ENCODE data around the gene MPZL3.
A peak's percentile ranks its signal among the peaks of the same experiment; 100 is the strongest.

Gene MPZL3

GRCh38 chr11:118236170-118236569 lies 16.0 kb downstream of the MPZL3 start:
- FAIRE-seq, result no peak
- no peak for TF ChIP-seq POLR2AphosphoS5 (IDR thresholded peaks at IDR 0.05; ENCODE audit: low read depth, low read length)
- no peak for TF ChIP-seq SPI1 (IDR thresholded peaks at IDR 0.05; ENCODE audit: low read depth, low read length)
- TF ChIP-seq POU2F2 (IDR thresholded peaks at IDR 0.05; ENCODE audit: low read depth, low read length), result no peak
- no peak for TF ChIP-seq PAX5 (IDR thresholded peaks at IDR 0.05; ENCODE audit: insufficient read depth, low read length, severe bottlenecking)
- no peak for TF ChIP-seq TAF1 (IDR thresholded peaks at IDR 0.05; ENCODE audit: low read depth, low read length)
- TF ChIP-seq POLR2A (IDR thresholded peaks at IDR 0.05; ENCODE audit: low read depth, low read length), result no peak
- no peak for DNase-seq (ENCODE audit: insufficient read length, low spot score)

- DNase-seq (ENCODE audit: insufficient read length, low spot score) (no peak), FAIRE-seq (no peak)
- TF ChIP-seq SPI1 (IDR thresholded peaks at IDR 0.05; ENCODE audit: low read depth, low read length), result no peak
- no peak for TF ChIP-seq PAX5 (IDR thresholded peaks at IDR 0.05; ENCODE audit: insufficient read depth, low read length, severe bottlenecking)
- no peak for TF ChIP-seq POLR2AphosphoS5 (IDR thresholded peaks at IDR 0.05; ENCODE audit: low read depth, low read length)
- TF ChIP-seq TAF1 (IDR thresholded peaks at IDR 0.05; ENCODE audit: low read depth, low read length), result no peak
- TF ChIP-seq POLR2A (IDR thresholded peaks at IDR 0.05; ENCODE audit: low read depth, low read length), result no peak
- TF ChIP-seq POU2F2 (IDR thresholded peaks at IDR 0.05; ENCODE audit: low read depth, low read length), result no peak
Measured at GRCh38 chr11:118234833-118235232, 17.3 kb downstream of the MPZL3 start.

GRCh38 chr11:118233850-118234249 lies 18.3 kb downstream of the MPZL3 start:
- DNase-seq (ENCODE audit: insufficient read length, low spot score) (no peak), FAIRE-seq (no peak)
- no peak for TF ChIP-seq POU2F2 (IDR thresholded peaks at IDR 0.05; ENCODE audit: low read depth, low read length)
- no peak for TF ChIP-seq SPI1 (IDR thresholded peaks at IDR 0.05; ENCODE audit: low read depth, low read length)
- TF ChIP-seq PAX5 (IDR thresholded peaks at IDR 0.05; ENCODE audit: insufficient read depth, low read length, severe bottlenecking), result no peak
- no peak for TF ChIP-seq POLR2AphosphoS5 (IDR thresholded peaks at IDR 0.05; ENCODE audit: low read depth, low read length)
- no peak for TF ChIP-seq POLR2A (IDR thresholded peaks at IDR 0.05; ENCODE audit: low read depth, low read length)
- TF ChIP-seq TAF1 (IDR thresholded peaks at IDR 0.05; ENCODE audit: low read depth, low read length), result no peak

GRCh38 chr11:118233377-118233776 lies 18.8 kb downstream of the MPZL3 start:
- FAIRE-seq (no peak), DNase-seq (ENCODE audit: insufficient read length, low spot score) (no peak)
- no peak for TF ChIP-seq SPI1 (IDR thresholded peaks at IDR 0.05; ENCODE audit: low read depth, low read length)
- no peak for TF ChIP-seq PAX5 (IDR thresholded peaks at IDR 0.05; ENCODE audit: insufficient read depth, low read length, severe bottlenecking)
- no peak for TF ChIP-seq POU2F2 (IDR thresholded peaks at IDR 0.05; ENCODE audit: low read depth, low read length)
- no peak for TF ChIP-seq TAF1 (IDR thresholded peaks at IDR 0.05; ENCODE audit: low read depth, low read length)
- no peak for TF ChIP-seq POLR2A (IDR thresholded peaks at IDR 0.05; ENCODE audit: low read depth, low read length)

- TF ChIP-seq POLR2A (IDR thresholded peaks at IDR 0.05; ENCODE audit: low read depth, low read length), result no peak
- no peak for TF ChIP-seq POU2F2 (IDR thresholded peaks at IDR 0.05; ENCODE audit: low read depth, low read length)
- TF ChIP-seq SPI1 (IDR thresholded peaks at IDR 0.05; ENCODE audit: low read depth, low read length), result no peak
- no peak for TF ChIP-seq POLR2AphosphoS5 (IDR thresholded peaks at IDR 0.05; ENCODE audit: low read depth, low read length)
- TF ChIP-seq TAF1 (IDR thresholded peaks at IDR 0.05; ENCODE audit: low read depth, low read length), result no peak
- DNase-seq (ENCODE audit: insufficient read length, low spot score) (no peak), FAIRE-seq (no peak)
Measured at GRCh38 chr11:118232659-118233058, 19.5 kb downstream of the MPZL3 start.

- FAIRE-seq (no peak), DNase-seq (ENCODE audit: insufficient read length, low spot score) (no peak)
- TF ChIP-seq TAF1 (IDR thresholded peaks at IDR 0.05; ENCODE audit: low read depth, low read length), result no peak
- TF ChIP-seq SPI1 (IDR thresholded peaks at IDR 0.05; ENCODE audit: low read depth, low read length), result no peak
- TF ChIP-seq POU2F2 (IDR thresholded peaks at IDR 0.05; ENCODE audit: low read depth, low read length), result no peak
- no peak for TF ChIP-seq POLR2A (IDR thresholded peaks at IDR 0.05; ENCODE audit: low read depth, low read length)
- TF ChIP-seq POLR2AphosphoS5 (IDR thresholded peaks at IDR 0.05; ENCODE audit: low read depth, low read length), result no peak
Measured at GRCh38 chr11:118231461-118231860, 20.7 kb downstream of the MPZL3 start.

GRCh38 chr11:118230088-118230487 lies 22.1 kb downstream of the MPZL3 start:
- FAIRE-seq (no peak), DNase-seq (ENCODE audit: insufficient read length, low spot score) (no peak)
- TF ChIP-seq POU2F2 (IDR thresholded peaks at IDR 0.05; ENCODE audit: low read depth, low read length) (no peak), SPI1 (IDR thresholded peaks at IDR 0.05; ENCODE audit: low read depth, low read length) (no peak), POLR2AphosphoS5 (IDR thresholded peaks at IDR 0.05; ENCODE audit: low read depth, low read length) (no peak), TAF1 (IDR thresholded peaks at IDR 0.05; ENCODE audit: low read depth, low read length) (no peak), POLR2A (IDR thresholded peaks at IDR 0.05; ENCODE audit: low read depth, low read length) (no peak), PAX5 (IDR thresholded peaks at IDR 0.05; ENCODE audit: insufficient read depth, low read length, severe bottlenecking) (no peak)

- TF ChIP-seq SPI1 (IDR thresholded peaks at IDR 0.05; ENCODE audit: low read depth, low read length) (peak; percentile 13; the same call in 1 of the 2 replicates), POLR2A (IDR thresholded peaks at IDR 0.05; ENCODE audit: low read depth, low read length) (no peak)
- no peak for DNase-seq (ENCODE audit: insufficient read length, low spot score)
- FAIRE-seq, result peak; percentile 45
Measured at GRCh38 chr11:118229274-118229847, 22.8 kb downstream of the MPZL3 start.

- DNase-seq (ENCODE audit: insufficient read length, low spot score), result no peak
- no peak; the same call in 1 of the 2 replicates for TF ChIP-seq POU2F2 (IDR thresholded peaks at IDR 0.05; ENCODE audit: low read depth, low read length)
- peak; percentile 96 for TF ChIP-seq SPI1 (IDR thresholded peaks at IDR 0.05; ENCODE audit: low read depth, low read length)
- peak; percentile 49 for TF ChIP-seq PAX5 (IDR thresholded peaks at IDR 0.05; ENCODE audit: insufficient read depth, low read length, severe bottlenecking)
- TF ChIP-seq POLR2A (IDR thresholded peaks at IDR 0.05; ENCODE audit: low read depth, low read length), result no peak
- TF ChIP-seq TAF1 (IDR thresholded peaks at IDR 0.05; ENCODE audit: low read depth, low read length), result no peak
- TF ChIP-seq POLR2AphosphoS5 (IDR thresholded peaks at IDR 0.05; ENCODE audit: low read depth, low read length), result no peak
- FAIRE-seq, result peak; percentile 98
Measured at GRCh38 chr11:118227865-118228785, 24.0 kb downstream of the MPZL3 start.
